H1 (cell line): Measurements from ENCODE around the gene PRKRIP1. TPM values are rescaled to one million over a fixed set of nuclear protein-coding genes. Genes with fewer than 3 reads are reported as not detected.

Experiments
- CTCF ChIA-PET: fragments of 300-600 bp; sonication (Branson Sonifier 250); formaldehyde crosslinking; loops from one replicate; lab custom pipeline; 2021; ENCODE audit not compliant: partially characterized antibody; lab: Charles Lee
- POLR2A ChIA-PET: fragments of 300-600 bp; sonication (Branson Sonifier 250); formaldehyde crosslinking; loops from one replicate; lab custom pipeline; 2021; ENCODE audit warnings: inconsistent platforms; ENCODE audit not compliant: partially characterized antibody; lab: Charles Lee
- DNase-seq, 2 experiments: peaks; one replicate each; pipeline versions ENCODE4 v3.0.0 to v3.0.0-alpha.2; 2010 to 2022; ENCODE audit warnings: low spot score in 2 of 2, low read depth in 1 of 2, mixed read lengths in 1 of 2
- FAIRE-seq: peaks from 2 replicates; lab custom pipeline; 2011; peaks lifted over from hg19 to GRCh38; lab: Jason Lieb, UNC
- H2AFZ ChIP-seq: 2 replicates; pipeline ENCODE4 v1.8.1; 2012; ENCODE audit warnings: low read length, inconsistent platforms
- H2AK5ac ChIP-seq: 2 replicates; pipeline ENCODE4 v1.6.1; 2013; ENCODE audit warnings: low read depth, low read length
- H2BK120ac ChIP-seq: replicated peaks from 2 replicates; pipeline ENCODE3; 2013; ENCODE audit warnings: low read depth, low read length, inconsistent platforms
- H2BK12ac ChIP-seq: 2 replicates; pipeline ENCODE4 v1.6.1; 2013; ENCODE audit warnings: low read depth, low read length
- H2BK15ac ChIP-seq: 2 replicates; pipeline ENCODE4 v1.6.1; 2013; ENCODE audit warnings: low read length
- H2BK20ac ChIP-seq: 2 replicates; pipeline ENCODE4 v1.6.1; 2013; ENCODE audit warnings: low read length
- H2BK5ac ChIP-seq: 2 replicates; pipeline ENCODE4 v1.6.1; 2013; ENCODE audit warnings: low read depth, low read length
- H3K14ac ChIP-seq: 2 replicates; pipeline ENCODE4 v1.6.1; 2013; ENCODE audit warnings: inconsistent platforms; ENCODE audit not compliant: insufficient read length
- H3K18ac ChIP-seq: 2 replicates; pipeline ENCODE4 v1.6.1; 2013; ENCODE audit warnings: low read length; ENCODE audit errors: extremely low read depth
- H3K23ac ChIP-seq: 2 replicates; pipeline ENCODE4 v1.6.1; 2013; ENCODE audit warnings: inconsistent platforms; ENCODE audit not compliant: insufficient read length
- H3K23me2 ChIP-seq: 2 replicates; pipeline ENCODE4 v1.6.1; 2013; ENCODE audit warnings: low read depth, low read length
- H3K27ac ChIP-seq: 2 replicates; pipeline ENCODE4 v1.6.1; 2011; ENCODE audit warnings: low read depth, low read length, inconsistent platforms
- H3K27me3 ChIP-seq, 4 experiments: replicated peaks in 1 of 4; 1 replicate in 1 of 4; 2 replicates in 3 of 4; pipeline versions ENCODE4 v1.6.1 to v1.8.1; 2011 to 2013; ENCODE audit warnings: low read length in 3 of 4, mild to moderate bottlenecking in 3 of 4, inconsistent platforms in 2 of 4, mixed read lengths in 2 of 4, moderate library complexity in 1 of 4; ENCODE audit not compliant: control insufficient read depth in 3 of 4, insufficient read depth in 3 of 4; ENCODE audit errors: extremely low read depth in 1 of 4
- H3K36me3 ChIP-seq, 4 experiments: 2 replicates each; pipeline versions ENCODE4 v1.6.1 to v1.8.1; 2011 to 2013; ENCODE audit warnings: mild to moderate bottlenecking in 4 of 4, low read length in 3 of 4, moderate library complexity in 2 of 4, control low read depth in 1 of 4, inconsistent platforms in 1 of 4; ENCODE audit not compliant: insufficient read depth in 4 of 4, control insufficient read depth in 2 of 4
- H3K4ac ChIP-seq: replicated peaks from 2 replicates; pipeline ENCODE3; 2013; ENCODE audit warnings: low read length, low read depth, mixed read lengths, inconsistent platforms; ENCODE audit not compliant: insufficient read length
- H3K4me1 ChIP-seq, 4 experiments: replicated peaks in 1 of 4; 1 replicate in 1 of 4; 2 replicates in 3 of 4; pipeline versions ENCODE4 v1.6.1 to v1.8.1; 2011 to 2013; ENCODE audit warnings: low read length in 3 of 4, inconsistent platforms in 2 of 4, mixed read lengths in 1 of 4; ENCODE audit not compliant: insufficient read depth in 4 of 4, control insufficient read depth in 3 of 4
- H3K4me2 ChIP-seq, 2 experiments: 2 replicates each; pipeline versions ENCODE4 v1.6.1 to v1.8.1; 2011 to 2013; ENCODE audit warnings: low read depth in 2 of 2, low read length in 2 of 2, control low read depth in 1 of 2, inconsistent platforms in 1 of 2, mild to moderate bottlenecking in 1 of 2; ENCODE audit not compliant: insufficient read depth in 1 of 2
- H3K4me3 ChIP-seq, 4 experiments: fragments of 200-600, 300-600 bp in 1 of 4; sonication (generic), shearing (Covaris generic), sonication (Bioruptor Twin) in 1 of 4; 2 replicates each; pipeline versions ENCODE4 v1.5.1 to v1.8.1; 2011 to 2016; ENCODE audit warnings: low read length in 4 of 4, low read depth in 3 of 4, control low read depth in 2 of 4, inconsistent platforms in 2 of 4, mild to moderate bottlenecking in 2 of 4, mixed read lengths in 1 of 4, moderate library complexity in 1 of 4; ENCODE audit not compliant: insufficient read depth in 2 of 4; ENCODE audit errors: extremely low read depth in 1 of 4
- H3K56ac ChIP-seq: replicated peaks from 2 replicates; pipeline ENCODE3; 2013; ENCODE audit warnings: low read depth, mild to moderate bottlenecking, mixed read lengths, low read length, inconsistent platforms; ENCODE audit not compliant: insufficient read length
- H3K79me1 ChIP-seq: 2 replicates; pipeline ENCODE4 v1.6.1; 2013; ENCODE audit warnings: low read depth, low read length, control low read depth
- H3K79me2 ChIP-seq, 2 experiments: 2 replicates each; pipeline versions ENCODE4 v1.6.1 to v1.8.1; 2012 to 2013; ENCODE audit warnings: low read length in 2 of 2, mild to moderate bottlenecking in 2 of 2, inconsistent platforms in 1 of 2; ENCODE audit not compliant: insufficient read depth in 2 of 2, control insufficient read depth in 1 of 2
- H3K9ac ChIP-seq, 4 experiments: replicated peaks in 1 of 4; 1 replicate in 1 of 4; 2 replicates in 3 of 4; pipeline versions ENCODE4 v1.6.1 to v1.8.1; 2011 to 2013; ENCODE audit warnings: low read depth in 3 of 4, low read length in 3 of 4, control low read depth in 2 of 4, mild to moderate bottlenecking in 2 of 4, moderate library complexity in 2 of 4, inconsistent platforms in 1 of 4; ENCODE audit errors: extremely low read depth in 1 of 4
- H3K9me3 ChIP-seq, 2 experiments: 2 replicates each; pipeline versions ENCODE4 v1.6.1 to v1.8.1; 2012 to 2013; ENCODE audit warnings: mild to moderate bottlenecking in 2 of 2, moderate library complexity in 2 of 2, control low read depth in 1 of 2, inconsistent platforms in 1 of 2, low read depth in 1 of 2, low read length in 1 of 2, mixed read lengths in 1 of 2; ENCODE audit not compliant: insufficient read depth in 2 of 2
- H4K20me1 ChIP-seq, 2 experiments: replicated peaks in 1 of 2; 2 replicates each; pipeline versions ENCODE3 to v1.8.1; 2011 to 2013; ENCODE audit warnings: inconsistent platforms in 2 of 2, low read length in 2 of 2, mild to moderate bottlenecking in 1 of 2; ENCODE audit not compliant: insufficient read depth in 2 of 2, control insufficient read depth in 1 of 2
- H4K5ac ChIP-seq: 2 replicates; pipeline ENCODE4 v1.6.1; 2013; ENCODE audit warnings: low read length, low read depth, mixed read lengths, inconsistent platforms; ENCODE audit not compliant: insufficient read length
- H4K8ac ChIP-seq: 2 replicates; pipeline ENCODE4 v1.8.0; 2013; ENCODE audit warnings: mild to moderate bottlenecking, moderate library complexity, low read length, inconsistent platforms; ENCODE audit not compliant: insufficient read depth; ENCODE audit errors: extremely low read depth
- H4K91ac ChIP-seq: replicated peaks from 2 replicates; pipeline ENCODE3; 2013; ENCODE audit warnings: low read length, mixed read lengths, inconsistent platforms; ENCODE audit not compliant: insufficient read length
- TBP ChIP-seq: IDR thresholded peaks from 2 replicates; pipeline ENCODE4 v1.6.1; 2011; ENCODE audit warnings: low read depth, low read length, improper control_type of control experiment
- WGBS, 2 experiments: shearing (Covaris generic) in 1 of 2; methylation state at CpG; one replicate each; pipeline versions ENCODE4 v1.1.6 to v1.1.7; 2013 to 2015; ENCODE audit warnings: low lambda C conversion rate in 2 of 2, mixed read lengths in 2 of 2, inconsistent platforms in 1 of 2, low coverage in 1 of 2, missing lambda C conversion rate in 1 of 2; ENCODE audit not compliant: insufficient replicate concordance in 2 of 2, insufficient coverage in 1 of 2, insufficient read length in 1 of 2; ENCODE audit errors: extremely low coverage in 1 of 2, missing lambda C conversion rate in 1 of 2; 5-methylcytosine and 5-hydroxymethylcytosine counted together
- polyA plus RNA-seq, 7 experiments: library from polyadenylated mRNA; depleted of rRNA in 3 of 7; stranded (reverse) in 5 of 7; unstranded in 2 of 7; fragments of >200 nt in 5 of 7; fragments of 200-250 nt in 2 of 7; gene quantifications; 1 replicate in 5 of 7; 2 replicates in 1 of 7; 4 replicates in 1 of 7; pipeline versions ENCODE4 v1.2.1 to v1.2.3, GENCODE V29; 2011 to 2013; ENCODE audit warnings: missing spikeins in 2 of 7, mixed read lengths in 2 of 7
- total RNA-seq: library from RNA; stranded (reverse); fragmentation: NEBNext Ultra II Directional; extraction: Animal tissue kit (Norgen Biotek cat#: 25700); gene quantifications from 2 replicates; pipeline ENCODE4 v1.2.1, GENCODE V29; 2021
- TF ChIP-seq, protein P1 (sequence below): IDR thresholded peaks from 2 replicates; pipeline ENCODE4 v1.6.1; 2012; ENCODE audit warnings: inconsistent platforms

The PRKRIP1 gene
- total and polyA plus RNA-seq, 2 of the 8 experiments (the other 6 are each of a cell fraction or from before 2014, with no cell fraction given), result 11.1 to 22.0 TPM

- no peak overlapping the region for H4K91ac ChIP-seq
- H4K5ac ChIP-seq, result no peak overlapping the region
- H3K23ac ChIP-seq, result no peak overlapping the region
- H3K4me2 ChIP-seq, result no peak overlapping the region
- no peak overlapping the region for H3K56ac ChIP-seq
- H3K9ac ChIP-seq, result no peak overlapping the region; a peak in 2 of 7 replicates
- POLR2A ChIA-PET, result interaction anchor here (0.9 to 9.5 kb wide), 6 partner anchors 10 to 47 kb away, joined by 3 to 49 read pairs (median 3); partner anchors contain the start of gene ORAI2
- no peak overlapping the region for H3K4ac ChIP-seq
- peaks cover 2 to 14% (median 7%) of the 10 kb centered on the region in 4 experiments; a peak in 6 of 8 replicates for H3K36me3 ChIP-seq
- no peaks in the 10 kb centered on the region for H3K9me3 ChIP-seq
- H2BK15ac ChIP-seq, result no peak overlapping the region
- 0 out of 2 replicates have a peak overlapping the region, but pooled peaks have one; percentile 27 for H2BK12ac ChIP-seq
- no peak for TF ChIP-seq TBP
- TF ChIP-seq, protein P1, sequence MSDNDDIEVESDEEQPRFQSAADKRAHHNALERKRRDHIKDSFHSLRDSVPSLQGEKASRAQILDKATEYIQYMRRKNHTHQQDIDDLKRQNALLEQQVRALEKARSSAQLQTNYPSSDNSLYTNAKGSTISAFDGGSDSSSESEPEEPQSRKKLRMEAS, result peak; percentile 45; the same call in 1 of the 2 replicates
- no peak for DNase-seq
- no peak overlapping the region for H2BK20ac ChIP-seq
- H2AFZ ChIP-seq, result no peak overlapping the region
- CTCF ChIA-PET, result interaction anchor here (0.9 to 3.6 kb wide), 3 partner anchors 11 to 28 kb away, joined by 3 to 12 read pairs (median 11); partner anchors contain the start of gene PRKRIP1
- no peaks in the 10 kb centered on the region for H3K27me3 ChIP-seq
- peak overlapping the region; percentile 63; the same call in 1 of the 2 replicates for H2BK5ac ChIP-seq
- H3K4me3 ChIP-seq, result no peak overlapping the region
- H2AK5ac ChIP-seq, result no peak overlapping the region
- H3K4me1 ChIP-seq, result peaks cover 0 to 14% (median 1%) of the 10 kb centered on the region in 4 experiments; a peak in 2 of 7 replicates
- H4K20me1 ChIP-seq, result peaks cover 3 to 9% of the 10 kb centered on the region in 2 experiments
- no peak overlapping the region for H3K14ac ChIP-seq
- H3K18ac ChIP-seq, result peak overlapping the region; percentile 15; the same call in 1 of the 2 replicates
- H3K23me2 ChIP-seq, result no peaks in the 10 kb centered on the region
- H4K8ac ChIP-seq, result no peak overlapping the region; the same call in 1 of the 2 replicates
- H2BK120ac ChIP-seq, result no peak overlapping the region
- H3K79me1 ChIP-seq, result no peaks in the 10 kb centered on the region; the same call in 1 of the 2 replicates
- peak overlapping the region; percentile 53; the same call in 1 of the 2 replicates for H3K27ac ChIP-seq
- FAIRE-seq, result no peak
- H3K79me2 ChIP-seq, result no peaks in the 10 kb centered on the region
- WGBS, 2 experiments, result 80% methylated on average over 12 of the region's 12 CpGs; no CpG with 5 or more reads in 1 of the 2 experiments
Observed at GRCh38 chr7:102424129-102424551, 28.0 kb downstream of the PRKRIP1 start.
